Measurements from ENCODE around the gene ADAMTS2.

GRCh38 chr5:179176571-179177230 is 168.6 kb downstream of the ADAMTS2 start:
- TF ChIP-seq EZH2 (IDR thresholded peaks at IDR 0.05) (no peak), EZH2phosphoT487 (IDR thresholded peaks at IDR 0.05) (no peak)

All from neural progenitor cell (in vitro differentiated cells).